HL-60/S4 (cell line): ENCODE data around the gene COL1A1.

Experiments used
- in situ Hi-C: fragments of 300-500 bp; cut with MboI; formaldehyde crosslinking; loops from 2 replicates; pipeline ENCODE4 v1.14.3; 2022; ENCODE audit warnings: low sequenced_read_pairs

The COL1A1 gene

GRCh38 chr17:50213026-50214022, 11.9 kb upstream of the COL1A1 start:
- in situ Hi-C loops = no loop called here

DNA sequence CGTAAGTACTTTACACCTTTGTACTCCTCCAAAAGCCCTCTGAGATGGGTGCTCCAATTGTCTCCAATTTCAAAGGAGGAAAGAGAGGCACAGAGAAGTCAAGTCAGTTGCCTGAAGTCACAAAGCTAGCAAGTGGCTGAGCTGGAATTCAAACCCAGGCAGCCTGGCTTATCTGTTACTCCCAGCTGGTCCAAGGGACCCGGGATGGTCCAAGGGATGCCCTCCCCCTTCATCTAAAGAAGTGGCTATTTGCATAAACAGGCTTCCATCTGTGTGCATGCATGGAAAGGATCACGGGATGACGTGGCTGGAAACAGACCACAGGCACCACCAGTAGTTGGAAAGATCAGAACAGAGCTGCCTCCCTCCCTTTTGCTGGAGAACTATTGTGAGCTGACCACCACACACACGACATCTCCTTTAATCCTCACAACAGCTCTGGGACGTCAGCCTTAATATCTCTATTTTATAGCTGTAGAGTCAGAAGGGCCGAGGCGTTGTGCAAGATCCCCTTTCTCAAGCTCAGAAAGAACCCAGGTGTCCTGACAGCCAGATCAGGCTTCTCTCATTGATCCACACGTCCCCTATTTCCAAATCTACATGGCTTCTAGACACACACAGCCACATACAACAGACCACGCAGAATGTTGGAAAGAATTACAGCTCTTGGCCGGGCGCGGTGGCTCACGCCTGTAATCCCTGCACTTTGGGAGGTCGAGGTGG, 10.9 kb upstream of the COL1A1 start:
- in situ Hi-C loops = no loop called here

- in situ Hi-C loops = no loop called here
These were observed 10.1 kb upstream of the COL1A1 start for GRCh38 chr17:50211249-50212120.

- in situ Hi-C loops = no loop called here
These were observed 9.1 kb upstream of the COL1A1 start for GRCh38 chr17:50210240-50211225.

- in situ Hi-C loops = no loop called here
These were observed 8.2 kb upstream of the COL1A1 start for GRCh38 chr17:50209472-50210239.

GRCh38 chr17:50209133-50209471, 7.7 kb upstream of the COL1A1 start:
- in situ Hi-C loops = no loop called here

DNA sequence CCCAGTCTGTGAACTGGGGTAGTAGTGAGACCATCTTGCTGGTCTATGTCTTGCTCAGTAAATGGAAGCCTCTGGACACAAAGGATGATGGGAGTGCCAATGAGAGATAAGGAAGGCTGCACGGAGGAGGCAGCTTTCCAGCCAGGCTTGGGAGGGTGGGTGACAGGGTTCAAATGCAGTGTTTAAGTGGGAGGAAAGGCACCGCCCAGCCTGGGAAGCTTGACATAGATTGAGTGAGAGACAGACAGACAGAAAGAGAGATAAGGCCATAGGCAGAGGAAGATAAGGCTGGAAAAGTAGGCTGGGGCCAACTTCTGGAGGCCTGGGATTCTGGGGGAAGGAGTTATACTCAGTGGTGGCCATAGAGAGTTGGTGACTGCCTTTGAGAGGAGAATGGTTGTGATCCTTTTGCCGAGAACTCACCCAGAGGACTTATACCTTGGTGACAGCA, 7.2 kb upstream of the COL1A1 start:
- in situ Hi-C loops = no loop called here

DNA sequence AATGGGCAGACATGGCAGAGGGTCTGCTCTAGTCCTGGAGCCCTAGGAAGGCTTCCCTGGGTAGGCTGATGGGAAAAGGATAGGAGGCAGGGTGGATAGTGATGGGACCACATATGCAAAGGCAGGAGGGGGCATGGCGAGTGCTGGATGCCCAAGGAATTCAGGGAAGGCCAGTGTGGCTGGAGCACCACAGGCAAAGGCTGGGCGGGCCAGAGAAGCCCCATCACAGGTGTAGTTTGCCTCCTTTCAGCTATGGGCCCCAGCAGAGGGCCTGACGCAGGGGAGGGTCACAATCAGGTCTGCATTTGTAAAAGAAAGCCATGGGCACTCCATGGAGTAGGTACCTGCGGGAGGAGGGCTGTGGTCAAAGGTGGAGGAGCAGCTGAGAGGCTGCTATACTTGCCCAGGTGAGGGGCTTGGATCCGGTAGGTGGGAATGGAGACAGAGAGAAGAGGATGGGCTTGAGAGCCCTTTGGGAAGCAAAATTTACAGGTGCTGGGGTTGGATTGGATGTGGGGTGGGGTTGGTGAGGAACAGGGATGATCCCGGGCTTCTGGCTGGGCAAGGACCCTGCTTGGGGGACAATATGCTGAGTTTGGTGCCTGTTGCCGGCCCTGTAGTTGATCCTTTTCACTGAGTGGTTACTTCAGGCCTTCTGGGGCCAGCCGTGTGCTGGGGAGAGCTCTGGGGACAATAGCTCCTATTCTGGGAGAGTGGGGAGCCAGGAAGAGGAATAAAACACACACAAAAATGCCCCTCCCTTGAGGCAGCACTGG, 6.5 kb upstream of the COL1A1 start:
- in situ Hi-C loops = no loop called here

DNA sequence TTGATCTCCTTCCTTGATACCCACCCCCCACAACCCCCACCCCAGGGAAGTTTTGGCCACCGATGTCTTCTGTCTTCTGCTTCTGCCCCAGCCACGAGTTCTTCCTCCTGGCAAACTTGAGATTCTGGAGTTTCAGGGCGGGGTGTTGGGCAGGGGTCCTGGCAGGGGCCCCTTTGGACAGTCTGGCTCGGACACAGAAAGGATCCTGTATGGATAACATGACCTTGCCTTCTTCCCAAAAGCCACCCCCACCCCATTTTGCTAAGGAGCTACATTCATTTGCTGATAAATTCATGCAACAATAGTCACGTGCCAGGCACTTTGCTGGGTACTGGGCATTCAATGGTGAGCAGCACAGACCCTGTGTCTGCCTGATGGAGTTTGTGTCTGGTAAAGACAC, 5.9 kb upstream of the COL1A1 start:
- in situ Hi-C loops = no loop called here

DNA sequence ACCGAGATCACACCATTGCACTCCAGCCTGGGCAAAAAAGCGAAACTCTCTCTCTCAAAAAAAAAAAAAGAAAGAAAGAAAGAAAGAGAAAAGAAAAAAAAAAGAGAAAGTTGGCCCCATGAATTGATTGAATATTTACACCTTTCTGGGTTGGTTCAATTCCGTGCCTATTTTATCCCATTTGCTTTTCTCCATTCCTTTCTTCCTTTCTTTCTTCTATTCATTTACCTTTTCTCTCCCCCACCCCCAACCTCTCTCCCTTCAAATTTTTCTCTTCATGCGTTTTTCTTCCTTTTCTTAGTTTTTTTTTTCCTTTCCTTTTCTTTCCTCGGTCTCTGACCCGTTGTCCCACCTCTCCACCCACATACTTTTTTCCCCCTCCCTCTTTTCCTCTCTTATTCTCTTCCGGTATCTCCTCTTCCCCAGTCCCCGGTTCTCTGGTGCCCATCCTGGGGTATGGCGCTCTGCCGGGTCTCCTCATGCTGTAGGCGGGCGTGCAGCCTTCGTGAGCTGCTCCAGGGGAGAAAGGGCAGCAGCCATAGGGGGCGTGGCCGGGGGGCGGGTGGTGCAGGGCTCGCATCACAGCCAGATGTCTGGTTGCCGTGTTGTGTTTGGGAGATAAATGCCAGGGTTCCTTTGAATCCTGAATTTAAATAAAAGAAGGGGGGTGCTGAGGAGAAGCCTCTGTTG, 5.3 kb upstream of the COL1A1 start:
- in situ Hi-C loops = no loop called here

GRCh38 chr17:50205963-50206505, 4.6 kb upstream of the COL1A1 start:
- in situ Hi-C loops = no loop called here

DNA sequence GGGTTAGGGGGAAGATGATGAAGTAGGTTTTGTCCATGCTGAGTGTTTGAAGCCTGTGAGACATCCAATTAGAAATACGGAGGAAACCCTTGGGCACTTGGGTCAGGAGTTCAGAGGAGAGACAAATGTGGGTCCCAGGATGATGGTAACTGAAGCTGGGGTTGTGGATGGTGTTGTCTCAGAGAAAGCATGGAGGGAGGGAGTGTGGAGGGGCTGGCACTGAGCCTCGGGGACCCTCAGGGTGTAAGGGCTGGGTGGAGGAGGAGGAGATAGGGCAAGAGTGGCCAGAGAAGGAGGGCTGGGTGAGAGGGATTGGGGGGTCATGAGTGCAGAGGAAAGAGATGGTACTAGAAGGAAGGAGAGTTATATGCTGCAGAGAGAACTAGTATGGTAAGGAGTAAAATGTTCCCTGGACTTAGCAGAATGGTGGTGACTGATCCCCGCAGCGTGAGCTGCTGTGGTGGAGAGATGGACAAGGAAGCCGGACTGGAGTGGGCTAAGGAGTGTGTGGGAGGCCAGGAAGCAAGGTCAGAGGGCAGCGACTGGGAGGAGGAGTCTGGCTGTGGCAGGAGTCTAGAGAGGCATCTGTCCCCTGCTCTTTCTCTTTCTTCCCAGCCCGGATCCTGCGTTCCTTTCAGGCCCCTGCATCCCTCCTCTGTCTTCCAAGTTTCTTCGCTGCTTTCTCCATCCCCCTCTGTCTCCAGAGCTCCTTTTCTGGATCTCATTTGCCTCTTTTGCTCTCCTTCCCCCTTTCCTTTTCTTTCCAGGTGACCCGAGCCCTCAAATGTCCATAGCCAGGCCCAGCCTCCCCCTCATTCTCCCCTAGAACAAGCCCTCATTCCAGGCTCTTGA, 3.9 kb upstream of the COL1A1 start:
- in situ Hi-C loops = no loop called here

DNA sequence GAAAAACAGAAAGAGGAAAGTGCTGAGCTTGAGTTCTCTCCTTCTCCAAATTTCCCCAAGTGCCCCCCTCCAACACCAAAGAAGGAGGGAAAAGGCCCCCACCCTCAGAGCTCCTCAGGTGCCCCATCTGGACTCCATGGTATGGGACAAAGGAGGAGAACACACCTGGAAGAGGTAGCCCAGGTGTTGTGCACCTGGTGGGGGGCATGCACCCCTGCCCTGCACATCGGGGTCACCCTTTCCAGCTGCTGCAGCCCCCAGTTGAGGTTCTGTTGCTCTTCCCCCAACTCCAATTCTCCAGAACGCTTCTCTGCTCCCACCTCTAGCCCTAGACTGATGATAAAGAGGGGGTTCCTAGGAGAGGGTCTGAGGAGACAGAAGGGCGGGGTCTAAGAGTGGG, 3.0 kb upstream of the COL1A1 start:
- in situ Hi-C loops = no loop called here

GRCh38 chr17:50203604-50204345, 2.3 kb upstream of the COL1A1 start:
- in situ Hi-C loops = no loop called here

- in situ Hi-C loops = no loop called here
These were observed 1.7 kb upstream of the COL1A1 start for GRCh38 chr17:50203086-50203485.
